SU-DHL-6 (cell line): Measurements from ENCODE around the gene EXD3.

Experiments
- H2AFZ ChIP-seq: fragments of 200-600 bp; sonication (generic); 2 replicates; pipeline ENCODE4 v1.6.1; 2014; ENCODE audit warnings: low read depth, mild to moderate bottlenecking, moderate library complexity, mixed read lengths, antibody characterized with exemption, low read length; ENCODE audit not compliant: severe bottlenecking
- H3F3A ChIP-seq: fragments of 200-600 bp; shearing (Covaris generic); 2 replicates; pipeline ENCODE4 v1.6.0; 2016; ENCODE audit warnings: antibody characterized with exemption, mild to moderate bottlenecking; ENCODE audit not compliant: insufficient read depth
- H3K27ac ChIP-seq: fragments of 200-600 bp; sonication (generic); 2 replicates; pipeline ENCODE4 v1.5.1; 2016; ENCODE audit warnings: low read depth, mild to moderate bottlenecking, low read length, moderate library complexity, mixed read lengths
- H3K27me3 ChIP-seq: fragments of 200-600 bp; sonication (generic), shearing (Covaris generic); 2 replicates; pipeline ENCODE4 v1.6.0; 2014; ENCODE audit warnings: mild to moderate bottlenecking, low read length
- H3K36me3 ChIP-seq: fragments of 200-600 bp; sonication (generic); 2 replicates; pipeline ENCODE4 v1.6.1; 2014; ENCODE audit warnings: mild to moderate bottlenecking, low read length, mixed read lengths
- H3K4me2 ChIP-seq: fragments of 300-600, 200-600 bp; shearing (Covaris generic), sonication (generic); 2 replicates; pipeline ENCODE4 v1.6.0; 2014; ENCODE audit warnings: low read length, low read depth, mild to moderate bottlenecking; ENCODE audit not compliant: poor library complexity, severe bottlenecking
- H3K4me3 ChIP-seq: fragments of 200-600 bp; sonication (generic); 2 replicates; pipeline ENCODE4 v1.5.1; 2014; ENCODE audit warnings: antibody characterized with exemption, low read length, mild to moderate bottlenecking, mixed read lengths; ENCODE audit not compliant: insufficient read depth, poor library complexity, severe bottlenecking
- H3K79me2 ChIP-seq: fragments of 200-600 bp; sonication (generic); 2 replicates; pipeline ENCODE4 v1.6.1; 2014; ENCODE audit warnings: mild to moderate bottlenecking, low read length, moderate library complexity; ENCODE audit not compliant: insufficient read depth
- H3K9ac ChIP-seq: fragments of 200-600 bp; sonication (generic); 2 replicates; pipeline ENCODE4 v1.7.0; 2014; ENCODE audit warnings: mild to moderate bottlenecking, low read length
- H3K9me2 ChIP-seq: fragments of 200-600 bp; sonication (generic); replicated peaks from 2 replicates; pipeline ENCODE4 v1.6.1; 2014; ENCODE audit warnings: low read length; ENCODE audit not compliant: insufficient read depth
- H3K9me3 ChIP-seq: fragments of 200-600 bp; sonication (generic); 2 replicates; pipeline ENCODE4 v1.6.1; 2014; ENCODE audit warnings: low read length, mixed read lengths; ENCODE audit not compliant: insufficient read depth
- H4K20me1 ChIP-seq: fragments of 200-600 bp; sonication (generic); 2 replicates; pipeline ENCODE4 v1.6.1; 2014; ENCODE audit warnings: low read depth, mild to moderate bottlenecking, antibody characterized with exemption, low read length, moderate library complexity, mixed read lengths
- CTCF ChIP-seq: fragments of 200-600 bp; sonication (generic); IDR thresholded peaks from one replicate; pipeline ENCODE4 v1.5.1; 2017; ENCODE audit warnings: antibody characterized with exemption, mild to moderate bottlenecking, low read length, moderate library complexity; ENCODE audit not compliant: insufficient read depth, poor library complexity, severe bottlenecking
- EZH2phosphoT487 ChIP-seq: fragments of 200-600 bp; sonication (generic), shearing (Covaris generic); conservative IDR thresholded peaks from 2 replicates; pipeline ENCODE4 v1.6.1; 2018; ENCODE audit warnings: mild to moderate bottlenecking, antibody characterized with exemption, low read length, moderate library complexity, mixed read lengths

Gene EXD3

GRCh38 chr9:137312852-137313325 is 110.1 kb downstream of the EXD3 start:
- H4K20me1 ChIP-seq = no peaks in the 10 kb centered on the region
- no peak overlapping the region for H3K27ac ChIP-seq
- H3K9me3 ChIP-seq = no peaks in the 10 kb centered on the region
- H3K4me2 ChIP-seq = no peak overlapping the region
- H3K27me3 ChIP-seq = no peaks in the 10 kb centered on the region
- no peaks in the 10 kb centered on the region for H3K79me2 ChIP-seq
- TF ChIP-seq CTCF = no peak
- TF ChIP-seq EZH2phosphoT487 = no peak
- no peaks in the 10 kb centered on the region for H3K36me3 ChIP-seq
- H3F3A ChIP-seq = no peaks in the 10 kb centered on the region
- H3K4me3 ChIP-seq = no peak overlapping the region
- H3K9ac ChIP-seq = no peak overlapping the region
- no peaks in the 10 kb centered on the region for H3K9me2 ChIP-seq
- H2AFZ ChIP-seq = no peak overlapping the region

GRCh38 chr9:137311986-137312851 is 110.7 kb downstream of the EXD3 start:
- no peak overlapping the region for H3K4me3 ChIP-seq
- no peak overlapping the region for H2AFZ ChIP-seq
- no peaks in the 10 kb centered on the region for H3K79me2 ChIP-seq
- no peaks in the 10 kb centered on the region for H3K27me3 ChIP-seq
- no peaks in the 10 kb centered on the region for H4K20me1 ChIP-seq
- no peaks in the 10 kb centered on the region for H3F3A ChIP-seq
- no peak for TF ChIP-seq EZH2phosphoT487
- no peak for TF ChIP-seq CTCF
- H3K9ac ChIP-seq = no peak overlapping the region
- no peak overlapping the region for H3K4me2 ChIP-seq
- no peak overlapping the region for H3K27ac ChIP-seq
- H3K9me3 ChIP-seq = no peaks in the 10 kb centered on the region
- H3K9me2 ChIP-seq = no peaks in the 10 kb centered on the region
- H3K36me3 ChIP-seq = no peaks in the 10 kb centered on the region

GRCh38 chr9:137311171-137311985 is 111.6 kb downstream of the EXD3 start:
- Histone ChIP-seq H4K20me1 (no peaks in the 10 kb centered on the region), H3K9me2 (no peaks in the 10 kb centered on the region), H3K9me3 (no peaks in the 10 kb centered on the region), H3F3A (no peaks in the 10 kb centered on the region), H3K27me3 (no peaks in the 10 kb centered on the region), H3K4me2 (no peak overlapping the region), H3K36me3 (no peaks in the 10 kb centered on the region), H3K79me2 (no peaks in the 10 kb centered on the region), H3K4me3 (no peak overlapping the region), H3K9ac (no peak overlapping the region), H2AFZ (no peak overlapping the region), H3K27ac (no peak overlapping the region)
- TF ChIP-seq EZH2phosphoT487 = no peak
